GM19240 (cell line): ENCODE measurements around the gene PFN2.

Experiments
- DNase-seq: peaks from one replicate; pipeline ENCODE4 v3.0.0; 2011; ENCODE audit warnings: low spot score; ENCODE audit not compliant: insufficient read length

The PFN2 gene

GRCh38 chr3:149933008-149933407 is 37.7 kb downstream of the PFN2 start:
- DNase-seq = no peak

- DNase-seq = no peak
These were observed 50.6 kb downstream of the PFN2 start for GRCh38 chr3:149920119-149920518.

GRCh38 chr3:149919509-149919908 is 51.2 kb downstream of the PFN2 start:
- DNase-seq = no peak

GRCh38 chr3:149917124-149917667 is 53.5 kb downstream of the PFN2 start:
- DNase-seq = no peak
